ENCODE results near the gene CLDN10.
"Not testable (repeated sequence)": the region's sequence is repeated elsewhere in the genome, so short reads cannot be mapped to it uniquely, and the experiment has no call there.

CLDN10 gene

GRCh38 chr13:95564733-95565291 is 12.3 kb downstream of the CLDN10 start:
- H3K36me3 ChIP-seq (ENCODE audit: control insufficient read depth in 2 of 2, insufficient read depth in 2 of 2, low read length in 2 of 2) = no peaks in the 10 kb centered on the region
- H3K27ac ChIP-seq (ENCODE audit: low read length) = no peak overlapping the region
- H3K27me3 ChIP-seq (ENCODE audit: control insufficient read depth in 1 of 2, insufficient read depth in 2 of 2, low read length in 2 of 2) = peaks cover 0 to 2% of the 10 kb centered on the region in 2 donors
- H3K4me3 ChIP-seq (ENCODE audit: low read length in 2 of 2) = no peak overlapping the region
- no peaks in the 10 kb centered on the region for H3K4me1 ChIP-seq (ENCODE audit: control insufficient read depth, insufficient read depth, low read length)
- no peaks in the 10 kb centered on the region for H3K9me3 ChIP-seq (ENCODE audit: control insufficient read depth in 2 of 2, low read length in 2 of 2)
- no peak overlapping the region for H3K9ac ChIP-seq (ENCODE audit: low read length in 2 of 2)

GRCh38 chr13:95565758-95566157 is 13.2 kb downstream of the CLDN10 start:
- H3K27me3 ChIP-seq (ENCODE audit: control insufficient read depth in 1 of 2, insufficient read depth in 2 of 2, low read length in 2 of 2); H3K4me1 ChIP-seq (ENCODE audit: control insufficient read depth, insufficient read depth, low read length); H3K4me3 ChIP-seq (ENCODE audit: low read length in 2 of 2); H3K36me3 ChIP-seq (ENCODE audit: control insufficient read depth in 2 of 2, insufficient read depth in 2 of 2, low read length in 2 of 2); H3K9me3 ChIP-seq (ENCODE audit: control insufficient read depth in 2 of 2, low read length in 2 of 2); H3K27ac ChIP-seq (ENCODE audit: low read length); H3K9ac ChIP-seq (ENCODE audit: low read length in 2 of 2): not testable (repeated sequence)

- Histone ChIP-seq H3K9ac (ENCODE audit: low read length in 2 of 2) (no peak overlapping the region), H3K27me3 (ENCODE audit: control insufficient read depth in 1 of 2, insufficient read depth in 2 of 2, low read length in 2 of 2) (peaks cover 0 to 2% of the 10 kb centered on the region in 2 donors), H3K27ac (ENCODE audit: low read length) (no peak overlapping the region), H3K4me1 (ENCODE audit: control insufficient read depth, insufficient read depth, low read length) (no peaks in the 10 kb centered on the region), H3K4me3 (ENCODE audit: low read length in 2 of 2) (no peak overlapping the region), H3K9me3 (ENCODE audit: control insufficient read depth in 2 of 2, low read length in 2 of 2) (no peaks in the 10 kb centered on the region), H3K36me3 (ENCODE audit: control insufficient read depth in 2 of 2, insufficient read depth in 2 of 2, low read length in 2 of 2) (no peaks in the 10 kb centered on the region)
Measured at GRCh38 chr13:95568131-95568530, 15.6 kb downstream of the CLDN10 start.

GRCh38 chr13:95570016-95570415 is 17.5 kb downstream of the CLDN10 start:
- H3K4me1 ChIP-seq (ENCODE audit: control insufficient read depth, insufficient read depth, low read length) = no peaks in the 10 kb centered on the region
- no peaks in the 10 kb centered on the region for H3K36me3 ChIP-seq (ENCODE audit: control insufficient read depth in 2 of 2, insufficient read depth in 2 of 2, low read length in 2 of 2)
- H3K4me3 ChIP-seq (ENCODE audit: low read length in 2 of 2) = no peak overlapping the region
- H3K27me3 ChIP-seq (ENCODE audit: control insufficient read depth in 1 of 2, insufficient read depth in 2 of 2, low read length in 2 of 2) = peaks cover 0 to 2% of the 10 kb centered on the region in 2 donors
- H3K9ac ChIP-seq (ENCODE audit: low read length in 2 of 2) = no peak overlapping the region
- no peaks in the 10 kb centered on the region for H3K9me3 ChIP-seq (ENCODE audit: control insufficient read depth in 2 of 2, low read length in 2 of 2)
- no peak overlapping the region for H3K27ac ChIP-seq (ENCODE audit: low read length)

- Histone ChIP-seq H3K27ac (ENCODE audit: low read length) (no peak overlapping the region), H3K9me3 (ENCODE audit: control insufficient read depth in 2 of 2, low read length in 2 of 2) (no peaks in the 10 kb centered on the region), H3K9ac (ENCODE audit: low read length in 2 of 2) (no peak overlapping the region), H3K36me3 (ENCODE audit: control insufficient read depth in 2 of 2, insufficient read depth in 2 of 2, low read length in 2 of 2) (no peaks in the 10 kb centered on the region), H3K4me3 (ENCODE audit: low read length in 2 of 2) (no peak overlapping the region), H3K27me3 (ENCODE audit: control insufficient read depth in 1 of 2, insufficient read depth in 2 of 2, low read length in 2 of 2) (peaks cover 0 to 2% of the 10 kb centered on the region in 2 donors), H3K4me1 (ENCODE audit: control insufficient read depth, insufficient read depth, low read length) (no peaks in the 10 kb centered on the region)
Measured at GRCh38 chr13:95571941-95572340, 19.4 kb downstream of the CLDN10 start.

- Histone ChIP-seq H3K4me1 (ENCODE audit: control insufficient read depth, insufficient read depth, low read length) (no peaks in the 10 kb centered on the region), H3K27me3 (ENCODE audit: control insufficient read depth in 1 of 2, insufficient read depth in 2 of 2, low read length in 2 of 2) (peaks cover 0 to 2% of the 10 kb centered on the region in 2 donors), H3K9ac (ENCODE audit: low read length in 2 of 2) (no peak overlapping the region), H3K4me3 (ENCODE audit: low read length in 2 of 2) (no peak overlapping the region), H3K9me3 (ENCODE audit: control insufficient read depth in 2 of 2, low read length in 2 of 2) (no peaks in the 10 kb centered on the region), H3K27ac (ENCODE audit: low read length) (no peak overlapping the region), H3K36me3 (ENCODE audit: control insufficient read depth in 2 of 2, insufficient read depth in 2 of 2, low read length in 2 of 2) (no peaks in the 10 kb centered on the region)
Measured at GRCh38 chr13:95573221-95573620, 20.7 kb downstream of the CLDN10 start.

GRCh38 chr13:95579303-95579702 is 26.8 kb downstream of the CLDN10 start:
- H3K4me3 ChIP-seq (ENCODE audit: low read length in 2 of 2) = no peak overlapping the region
- no peak overlapping the region for H3K27ac ChIP-seq (ENCODE audit: low read length)
- H3K9ac ChIP-seq (ENCODE audit: low read length in 2 of 2) = no peak overlapping the region
- peaks cover 14 to 18% of the 10 kb centered on the region in 2 donors for H3K36me3 ChIP-seq (ENCODE audit: control insufficient read depth in 2 of 2, insufficient read depth in 2 of 2, low read length in 2 of 2)
- H3K4me1 ChIP-seq (ENCODE audit: control insufficient read depth, insufficient read depth, low read length) = no peaks in the 10 kb centered on the region
- no peaks in the 10 kb centered on the region for H3K27me3 ChIP-seq (ENCODE audit: control insufficient read depth in 1 of 2, insufficient read depth in 2 of 2, low read length in 2 of 2)
- H3K9me3 ChIP-seq (ENCODE audit: control insufficient read depth in 2 of 2, low read length in 2 of 2) = no peaks in the 10 kb centered on the region

GRCh38 chr13:95585867-95586266 is 33.3 kb downstream of the CLDN10 start:
- Histone ChIP-seq H3K4me1 (ENCODE audit: control insufficient read depth, insufficient read depth, low read length) (no peaks in the 10 kb centered on the region), H3K9me3 (ENCODE audit: control insufficient read depth in 2 of 2, low read length in 2 of 2) (no peaks in the 10 kb centered on the region), H3K4me3 (ENCODE audit: low read length in 2 of 2) (no peak overlapping the region), H3K9ac (ENCODE audit: low read length in 2 of 2) (no peak overlapping the region), H3K36me3 (ENCODE audit: control insufficient read depth in 2 of 2, insufficient read depth in 2 of 2, low read length in 2 of 2) (peaks cover 45 to 46% of the 10 kb centered on the region in 2 donors), H3K27me3 (ENCODE audit: control insufficient read depth in 1 of 2, insufficient read depth in 2 of 2, low read length in 2 of 2) (no peaks in the 10 kb centered on the region), H3K27ac (ENCODE audit: low read length) (no peak overlapping the region)

GRCh38 chr13:95588134-95588533 is 35.6 kb downstream of the CLDN10 start:
- Histone ChIP-seq H3K4me3 (ENCODE audit: low read length in 2 of 2) (no peak overlapping the region), H3K27me3 (ENCODE audit: control insufficient read depth in 1 of 2, insufficient read depth in 2 of 2, low read length in 2 of 2) (no peaks in the 10 kb centered on the region), H3K9me3 (ENCODE audit: control insufficient read depth in 2 of 2, low read length in 2 of 2) (no peaks in the 10 kb centered on the region), H3K4me1 (ENCODE audit: control insufficient read depth, insufficient read depth, low read length) (no peaks in the 10 kb centered on the region), H3K36me3 (ENCODE audit: control insufficient read depth in 2 of 2, insufficient read depth in 2 of 2, low read length in 2 of 2) (peaks cover 30 to 32% of the 10 kb centered on the region in 2 donors), H3K9ac (ENCODE audit: low read length in 2 of 2) (no peak overlapping the region), H3K27ac (ENCODE audit: low read length) (no peak overlapping the region)

GRCh38 chr13:95588721-95589120 is 36.2 kb downstream of the CLDN10 start:
- peaks cover 30 to 35% of the 10 kb centered on the region in 2 donors for H3K36me3 ChIP-seq (ENCODE audit: control insufficient read depth in 2 of 2, insufficient read depth in 2 of 2, low read length in 2 of 2)
- H3K9ac ChIP-seq (ENCODE audit: low read length in 2 of 2) = no peak overlapping the region
- H3K27ac ChIP-seq (ENCODE audit: low read length) = no peak overlapping the region
- no peaks in the 10 kb centered on the region for H3K4me1 ChIP-seq (ENCODE audit: control insufficient read depth, insufficient read depth, low read length)
- no peaks in the 10 kb centered on the region for H3K9me3 ChIP-seq (ENCODE audit: control insufficient read depth in 2 of 2, low read length in 2 of 2)
- no peaks in the 10 kb centered on the region for H3K27me3 ChIP-seq (ENCODE audit: control insufficient read depth in 1 of 2, insufficient read depth in 2 of 2, low read length in 2 of 2)
- H3K4me3 ChIP-seq (ENCODE audit: low read length in 2 of 2) = no peak overlapping the region

- Histone ChIP-seq H3K27ac (ENCODE audit: low read length) (no peak overlapping the region), H3K27me3 (ENCODE audit: control insufficient read depth in 1 of 2, insufficient read depth in 2 of 2, low read length in 2 of 2) (no peaks in the 10 kb centered on the region), H3K4me3 (ENCODE audit: low read length in 2 of 2) (no peak overlapping the region), H3K36me3 (ENCODE audit: control insufficient read depth in 2 of 2, insufficient read depth in 2 of 2, low read length in 2 of 2) (peaks cover 18 to 22% of the 10 kb centered on the region in 2 donors), H3K9me3 (ENCODE audit: control insufficient read depth in 2 of 2, low read length in 2 of 2) (no peaks in the 10 kb centered on the region), H3K4me1 (ENCODE audit: control insufficient read depth, insufficient read depth, low read length) (no peaks in the 10 kb centered on the region), H3K9ac (ENCODE audit: low read length in 2 of 2) (no peak overlapping the region)
Measured at GRCh38 chr13:95593462-95593861, 40.9 kb downstream of the CLDN10 start.
